ENCODE measurements around the gene RNMT.
A peak's percentile ranks its signal among the peaks of the same experiment; 100 is the strongest.
"Not testable (repeated sequence)": the region's sequence is repeated elsewhere in the genome, so short reads cannot be mapped to it uniquely, and the experiment has no call there.

The RNMT gene

GRCh38 chr18:13713455-13714055 is 12.9 kb upstream of the RNMT start:
- intact Hi-C loops (cut with micrococcal nuclease): no loop called here
- H3K9me3 Mint-ChIP-seq: peaks cover 27% of the 10 kb centered on the region
- H3K27me3 Mint-ChIP-seq: no peaks in the 10 kb centered on the region
- no peak overlapping the region for H3K27ac Mint-ChIP-seq
- H3K4me3 Mint-ChIP-seq: no peak overlapping the region
- H3K4me1 Mint-ChIP-seq (ENCODE audit: low read depth): peaks cover 13% of the 10 kb centered on the region
- peaks cover 26% of the 10 kb centered on the region for H3K36me3 Mint-ChIP-seq (ENCODE audit: low read depth)

- no peak overlapping the region for H3K4me3 Mint-ChIP-seq
- peaks cover 19% of the 10 kb centered on the region for H3K4me1 Mint-ChIP-seq (ENCODE audit: low read depth)
- no peak overlapping the region for H3K27ac Mint-ChIP-seq
- peaks cover 19% of the 10 kb centered on the region for H3K9me3 Mint-ChIP-seq
- intact Hi-C loops (cut with micrococcal nuclease): no loop called here
- no peaks in the 10 kb centered on the region for H3K27me3 Mint-ChIP-seq
- H3K36me3 Mint-ChIP-seq (ENCODE audit: low read depth): peaks cover 26% of the 10 kb centered on the region
Measured at GRCh38 chr18:13715330-13715729, 11.1 kb upstream of the RNMT start.

- H3K4me1 Mint-ChIP-seq (ENCODE audit: low read depth): peaks cover 6% of the 10 kb centered on the region
- H3K9me3 Mint-ChIP-seq: peaks cover 12% of the 10 kb centered on the region
- no peaks in the 10 kb centered on the region for H3K27me3 Mint-ChIP-seq
- H3K36me3 Mint-ChIP-seq (ENCODE audit: low read depth): peaks cover 15% of the 10 kb centered on the region
- no peak overlapping the region for H3K4me3 Mint-ChIP-seq
- intact Hi-C loops (cut with micrococcal nuclease): no loop called here
- no peak overlapping the region for H3K27ac Mint-ChIP-seq
Measured at GRCh38 chr18:13716916-13717315, 9.6 kb upstream of the RNMT start.

GRCh38 chr18:13720123-13720522 is 6.3 kb upstream of the RNMT start:
- Mint-ChIP-seq H3K27ac (no peak overlapping the region), H3K4me3 (no peak overlapping the region), H3K9me3 (peaks cover 12% of the 10 kb centered on the region), H3K4me1 (ENCODE audit: low read depth) (peaks cover 17% of the 10 kb centered on the region), H3K36me3 (ENCODE audit: low read depth) (peaks cover 19% of the 10 kb centered on the region), H3K27me3 (no peaks in the 10 kb centered on the region)
- intact Hi-C loops (cut with micrococcal nuclease): loop anchor here (10.0 kb wide), 1 partner anchor 165 kb away; no protein-coding TSS in a partner anchor

- intact Hi-C loops (cut with micrococcal nuclease): loop anchor here (10.0 kb wide), 1 partner anchor 166 kb away; no protein-coding TSS in a partner anchor
- H3K27me3 Mint-ChIP-seq: no peaks in the 10 kb centered on the region
- peaks cover 23% of the 10 kb centered on the region for H3K4me1 Mint-ChIP-seq (ENCODE audit: low read depth)
- H3K27ac Mint-ChIP-seq: no peak overlapping the region
- H3K9me3 Mint-ChIP-seq: peaks cover 12% of the 10 kb centered on the region
- H3K4me3 Mint-ChIP-seq: no peak overlapping the region
- peaks cover 19% of the 10 kb centered on the region for H3K36me3 Mint-ChIP-seq (ENCODE audit: low read depth)
Measured at GRCh38 chr18:13720847-13721246, 5.6 kb upstream of the RNMT start.

GRCh38 chr18:13725566-13726231 is 774 bp upstream of the RNMT start:
- peak overlapping the region; percentile 96 for H3K4me3 Mint-ChIP-seq
- H3K9me3 Mint-ChIP-seq: no peaks in the 10 kb centered on the region
- no peaks in the 10 kb centered on the region for H3K27me3 Mint-ChIP-seq
- peak overlapping the region; percentile 96 for H3K27ac Mint-ChIP-seq
- peaks cover 35% of the 10 kb centered on the region for H3K4me1 Mint-ChIP-seq (ENCODE audit: low read depth)
- peaks cover 28% of the 10 kb centered on the region for H3K36me3 Mint-ChIP-seq (ENCODE audit: low read depth)
- intact Hi-C loops (cut with micrococcal nuclease): loop anchor here (5.0 to 10.0 kb wide), 2 partner anchors 171 to 508 kb away; partner anchors contain the start of gene LDLRAD4

GRCh38 chr18:13726972-13727331 is 479 bp downstream of the RNMT start:
- no peaks in the 10 kb centered on the region for H3K27me3 Mint-ChIP-seq
- H3K36me3 Mint-ChIP-seq (ENCODE audit: low read depth): peaks cover 39% of the 10 kb centered on the region
- peak overlapping the region; percentile 96 for H3K4me3 Mint-ChIP-seq
- peak overlapping the region; percentile 96 for H3K27ac Mint-ChIP-seq
- peaks cover 35% of the 10 kb centered on the region for H3K4me1 Mint-ChIP-seq (ENCODE audit: low read depth)
- no peaks in the 10 kb centered on the region for H3K9me3 Mint-ChIP-seq
- intact Hi-C loops (cut with micrococcal nuclease): loop anchor here (5.0 to 10.0 kb wide), 2 partner anchors 172 to 510 kb away; partner anchors contain the start of gene LDLRAD4

GRCh38 chr18:13730481-13730880 is 4.0 kb downstream of the RNMT start:
- Mint-ChIP-seq H3K9me3 (no peaks in the 10 kb centered on the region), H3K27me3 (no peaks in the 10 kb centered on the region), H3K27ac (no peak overlapping the region), H3K4me1 (ENCODE audit: low read depth) (peaks cover 20% of the 10 kb centered on the region), H3K4me3 (no peak overlapping the region), H3K36me3 (ENCODE audit: low read depth) (peaks cover 59% of the 10 kb centered on the region)
- intact Hi-C loops (cut with micrococcal nuclease): no loop called here

- Mint-ChIP-seq H3K4me1 (ENCODE audit: low read depth) (no peaks in the 10 kb centered on the region), H3K27ac (no peak overlapping the region), H3K27me3 (no peaks in the 10 kb centered on the region), H3K4me3 (no peak overlapping the region), H3K9me3 (no peaks in the 10 kb centered on the region), H3K36me3 (ENCODE audit: low read depth) (peaks cover 86% of the 10 kb centered on the region)
- intact Hi-C loops (cut with micrococcal nuclease): no loop called here
Measured at GRCh38 chr18:13735681-13736080, 9.2 kb downstream of the RNMT start.

GRCh38 chr18:13745696-13746095 is 19.2 kb downstream of the RNMT start:
- H3K27ac Mint-ChIP-seq: peak overlapping the region; percentile 60
- H3K9me3 Mint-ChIP-seq: no peaks in the 10 kb centered on the region
- H3K36me3 Mint-ChIP-seq (ENCODE audit: low read depth): peaks cover 79% of the 10 kb centered on the region
- intact Hi-C loops (cut with micrococcal nuclease): no loop called here
- H3K27me3 Mint-ChIP-seq: no peaks in the 10 kb centered on the region
- H3K4me1 Mint-ChIP-seq (ENCODE audit: low read depth): peaks cover 5% of the 10 kb centered on the region
- H3K4me3 Mint-ChIP-seq: no peak overlapping the region

GRCh38 chr18:13746633-13747032 is 20.2 kb downstream of the RNMT start:
- Mint-ChIP-seq H3K9me3 (no peaks in the 10 kb centered on the region), H3K4me1 (ENCODE audit: low read depth) (peaks cover 5% of the 10 kb centered on the region), H3K27me3 (no peaks in the 10 kb centered on the region), H3K4me3 (no peak overlapping the region), H3K27ac (no peak overlapping the region), H3K36me3 (ENCODE audit: low read depth) (peaks cover 82% of the 10 kb centered on the region)
- intact Hi-C loops (cut with micrococcal nuclease): no loop called here

- H3K9me3 Mint-ChIP-seq; intact Hi-C loops (cut with micrococcal nuclease); H3K27ac Mint-ChIP-seq; H3K27me3 Mint-ChIP-seq; H3K4me1 Mint-ChIP-seq (ENCODE audit: low read depth); H3K4me3 Mint-ChIP-seq: not testable (repeated sequence)
- peaks cover 96% of the 10 kb centered on the region for H3K36me3 Mint-ChIP-seq (ENCODE audit: low read depth)
Measured at GRCh38 chr18:13751599-13751998, 25.1 kb downstream of the RNMT start.

- H3K36me3 Mint-ChIP-seq (ENCODE audit: low read depth): peaks cover 91% of the 10 kb centered on the region
Measured at GRCh38 chr18:13756261-13756660, 29.8 kb downstream of the RNMT start.

GRCh38 chr18:13756671-13757070 is 30.2 kb downstream of the RNMT start:
- Mint-ChIP-seq H3K27me3 (no peaks in the 10 kb centered on the region), H3K27ac (no peak overlapping the region), H3K4me1 (ENCODE audit: low read depth) (peaks cover 10% of the 10 kb centered on the region), H3K9me3 (no peaks in the 10 kb centered on the region), H3K36me3 (ENCODE audit: low read depth) (peaks cover 91% of the 10 kb centered on the region), H3K4me3 (no peak overlapping the region)
- intact Hi-C loops (cut with micrococcal nuclease): no loop called here

More at GRCh38 chr18:13756261-13756660, 29.8 kb downstream of the RNMT start:
- Mint-ChIP-seq H3K9me3 (no peaks in the 10 kb centered on the region), H3K27me3 (no peaks in the 10 kb centered on the region), H3K27ac (no peak overlapping the region), H3K4me3 (no peak overlapping the region), H3K4me1 (ENCODE audit: low read depth) (peaks cover 9% of the 10 kb centered on the region)
- intact Hi-C loops (cut with micrococcal nuclease): no loop called here

Measured in dendritic cell treated with granulocyte-macrophage colony-stimulating factor and Interleukin-4, amounts not matched to agents 40 ng/mL and 50 ng/mL, for 4 days (primary cell).